ENCODE measurements around the gene MITF.
"Not testable (repeated sequence)": the region's sequence is repeated elsewhere in the genome, so short reads cannot be mapped to it uniquely, and the experiment has no call there.

MITF gene

DNA sequence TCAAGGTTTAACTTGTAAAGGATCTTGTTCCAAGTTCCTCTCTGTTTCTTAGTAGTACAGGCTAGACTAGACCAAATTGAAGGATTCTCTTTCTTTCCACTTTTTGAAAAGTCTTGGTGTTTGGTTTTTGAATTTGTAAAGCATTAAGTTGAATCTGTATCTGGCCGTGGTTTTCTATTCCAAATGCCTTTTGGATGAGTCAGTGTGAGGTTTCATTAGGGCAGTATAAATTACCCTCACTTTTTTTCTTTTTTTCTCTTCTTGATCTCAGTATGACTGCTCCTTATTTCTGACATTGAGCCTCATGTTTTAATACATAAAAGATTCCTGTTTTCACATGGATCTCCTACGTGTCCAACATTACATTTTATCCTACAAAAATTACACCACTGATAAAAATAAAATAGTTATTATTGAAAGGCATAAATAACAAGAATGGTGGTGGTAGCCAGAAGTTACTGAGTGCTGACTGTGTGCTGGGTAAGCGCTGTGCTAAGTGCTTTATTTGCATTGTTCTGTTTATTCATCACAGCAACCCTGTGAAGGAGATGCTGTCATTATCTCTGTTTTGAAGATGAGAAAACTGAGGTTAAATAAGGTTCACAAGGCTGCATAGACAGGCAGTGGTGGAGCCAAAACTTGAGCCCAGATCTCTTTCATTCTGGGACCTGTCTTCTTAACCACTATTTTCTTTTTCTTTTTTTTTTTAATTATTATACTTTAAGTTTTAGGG is 48.3 kb downstream of the MITF start:
- no peak for DNase-seq (ENCODE audit: low spot score)

DNA sequence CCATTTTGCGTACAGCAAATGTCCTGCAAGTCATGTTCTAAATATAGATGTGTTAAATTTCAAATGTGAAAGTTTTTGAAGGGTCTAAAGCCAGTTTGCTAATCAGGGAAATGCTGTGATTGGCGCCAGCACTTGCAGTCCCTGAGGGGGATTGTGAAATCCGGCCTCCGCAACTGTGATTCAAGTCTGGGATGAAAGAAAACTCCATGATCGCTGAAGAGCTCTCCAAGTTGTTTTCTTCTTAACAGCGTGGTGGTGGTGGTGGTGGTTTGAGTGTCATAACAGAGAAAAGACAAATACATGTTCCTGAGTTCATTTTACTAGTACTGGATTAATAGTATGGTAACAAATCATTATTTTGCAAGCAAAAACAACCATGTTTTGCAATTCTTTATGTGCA is 51.8 kb downstream of the MITF start:
- peak; percentile 31 for DNase-seq (ENCODE audit: low spot score)

DNA sequence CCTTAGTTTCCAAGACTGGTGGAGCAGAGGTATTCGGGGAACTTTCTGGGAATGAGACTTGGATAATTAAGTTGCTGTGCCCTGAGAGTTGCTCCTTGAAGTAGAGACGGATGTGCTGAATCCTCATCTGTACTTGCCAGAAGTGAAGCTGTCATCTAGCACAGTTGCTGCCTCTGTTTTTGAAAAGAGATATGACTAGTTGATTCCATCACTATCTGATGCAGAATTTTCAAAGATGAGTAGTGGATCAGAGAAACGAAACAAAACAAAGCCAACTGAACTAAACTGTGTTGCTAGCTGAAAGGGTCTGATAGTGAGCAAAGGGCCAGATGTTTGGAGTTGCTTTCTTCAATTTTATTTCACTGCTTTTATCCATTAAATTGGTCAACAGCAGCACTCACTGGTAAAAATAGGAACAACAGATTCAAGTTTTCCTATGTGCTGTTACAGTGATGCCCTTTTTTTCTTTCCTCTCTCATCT is 52.7 kb downstream of the MITF start:
- peak; percentile 70 for DNase-seq (ENCODE audit: low spot score)

DNA sequence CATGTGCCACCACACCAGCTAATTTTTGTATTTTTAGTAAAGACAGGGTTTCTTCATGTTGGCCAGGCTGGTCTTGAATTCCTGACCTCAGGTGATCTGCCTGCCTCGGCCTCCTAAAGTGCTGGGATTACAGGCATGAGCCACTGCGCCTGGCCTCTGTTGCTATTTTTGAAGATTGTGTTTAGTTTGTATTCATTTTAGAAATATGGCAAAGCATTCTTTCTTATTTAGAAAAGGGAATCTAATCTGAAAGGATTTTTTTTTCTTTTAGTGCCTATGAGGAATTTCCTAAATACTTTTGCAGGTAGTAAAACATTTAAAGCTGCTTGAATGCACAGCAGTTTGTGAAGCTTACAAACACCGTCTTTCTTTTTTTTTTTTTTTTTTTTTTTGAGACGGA is 56.9 kb downstream of the MITF start:
- DNase-seq (ENCODE audit: low spot score): not testable (repeated sequence)

DNA sequence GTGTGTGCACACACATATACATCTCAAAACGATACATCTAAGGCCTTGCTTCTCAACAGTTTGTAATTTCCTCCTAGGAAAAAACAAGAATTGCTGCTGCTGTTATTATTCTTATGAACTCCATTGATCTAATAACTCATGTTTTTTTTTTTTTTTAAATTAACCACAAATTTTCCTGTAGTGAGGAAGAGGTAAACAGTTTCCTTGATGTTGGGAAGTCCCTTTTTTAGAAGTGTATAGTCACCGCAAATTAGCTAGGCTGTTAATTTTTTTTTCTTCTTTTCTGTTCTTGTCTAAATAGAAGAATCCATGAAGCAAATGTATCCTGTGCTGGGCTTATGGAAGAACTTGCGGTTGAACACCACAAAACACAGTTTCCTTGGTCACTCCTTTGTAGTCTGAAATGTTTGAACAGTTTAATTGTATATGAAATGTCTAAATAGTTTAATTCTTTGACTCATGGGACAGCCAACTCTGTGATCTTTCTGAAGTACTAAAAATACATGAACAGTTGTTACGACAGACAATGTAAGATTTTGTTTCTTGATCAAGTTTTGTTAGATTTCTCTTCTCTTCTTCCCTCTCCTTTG is 64.5 kb downstream of the MITF start:
- no peak for DNase-seq (ENCODE audit: low spot score)

DNA sequence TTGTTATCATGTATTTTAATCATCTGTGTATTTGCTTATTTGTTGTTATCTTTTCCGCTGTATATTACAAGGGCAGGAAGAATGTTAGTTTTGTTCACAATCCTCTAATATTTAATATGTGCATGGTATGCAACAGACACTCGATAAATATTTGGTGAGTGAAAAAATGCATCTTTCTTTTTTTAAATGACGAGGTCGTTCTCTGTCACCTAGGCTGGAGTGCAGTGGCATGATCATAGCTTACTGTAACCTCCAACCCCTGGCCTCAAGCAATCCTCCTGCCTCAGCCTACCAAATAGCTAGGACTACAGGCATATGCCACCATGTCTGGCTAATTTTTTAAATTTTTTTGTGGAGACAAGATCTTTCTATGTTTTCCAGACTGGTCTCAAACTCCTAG is 66.2 kb downstream of the MITF start:
- no peak for DNase-seq (ENCODE audit: low spot score)

DNA sequence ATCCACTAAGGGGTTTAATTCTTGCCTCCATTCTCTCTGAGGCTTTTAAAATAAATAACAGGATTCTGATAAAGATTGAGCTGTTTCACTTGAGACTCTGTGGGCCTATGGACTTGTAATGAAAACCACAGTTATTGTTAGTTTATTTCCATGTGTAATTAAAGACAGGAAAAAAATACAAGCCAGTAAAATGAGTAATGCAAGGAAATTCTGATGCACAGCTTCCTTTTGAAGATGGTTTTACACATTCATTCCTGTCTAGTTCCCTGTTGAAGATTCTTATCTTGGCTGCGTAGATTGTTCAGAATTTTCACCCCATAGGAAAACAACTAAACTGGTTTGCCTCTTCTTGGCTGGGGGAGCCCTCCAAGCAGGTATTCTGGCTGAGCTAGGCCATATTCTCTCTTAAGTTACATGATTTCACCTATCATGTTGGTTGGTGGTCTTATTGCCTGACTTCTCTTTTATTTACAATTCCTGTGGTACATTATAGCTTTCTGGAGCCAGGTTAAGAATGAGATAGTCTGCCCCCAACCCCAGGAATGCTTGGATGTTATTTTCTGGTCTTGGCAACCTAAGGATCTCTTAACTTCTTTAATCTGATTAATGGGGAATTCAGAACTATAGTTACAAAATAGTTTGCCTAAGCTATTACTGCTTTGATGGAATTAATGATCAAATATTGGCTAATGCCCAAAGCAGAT is 67.6 kb downstream of the MITF start:
- DNase-seq (ENCODE audit: low spot score): no peak

DNA sequence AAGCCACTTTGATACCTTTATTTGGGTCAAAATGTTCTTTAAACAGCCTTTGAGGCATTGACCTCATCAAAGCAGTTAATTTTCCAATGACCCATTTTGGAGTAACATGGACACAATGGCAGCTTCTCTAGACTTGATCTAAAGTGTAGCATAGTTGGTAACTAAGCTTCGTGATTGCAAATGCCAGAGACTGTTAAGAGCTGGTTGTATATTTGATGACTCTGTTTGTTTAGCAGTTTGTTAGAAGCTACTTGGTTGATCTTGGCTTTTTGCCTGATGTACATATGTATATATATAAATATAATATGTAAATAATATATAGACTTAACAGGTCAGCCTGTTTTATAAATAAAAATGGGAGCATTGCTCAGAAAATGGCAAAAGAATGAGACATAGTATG is 68.4 kb downstream of the MITF start:
- DNase-seq (ENCODE audit: low spot score): no peak

DNA sequence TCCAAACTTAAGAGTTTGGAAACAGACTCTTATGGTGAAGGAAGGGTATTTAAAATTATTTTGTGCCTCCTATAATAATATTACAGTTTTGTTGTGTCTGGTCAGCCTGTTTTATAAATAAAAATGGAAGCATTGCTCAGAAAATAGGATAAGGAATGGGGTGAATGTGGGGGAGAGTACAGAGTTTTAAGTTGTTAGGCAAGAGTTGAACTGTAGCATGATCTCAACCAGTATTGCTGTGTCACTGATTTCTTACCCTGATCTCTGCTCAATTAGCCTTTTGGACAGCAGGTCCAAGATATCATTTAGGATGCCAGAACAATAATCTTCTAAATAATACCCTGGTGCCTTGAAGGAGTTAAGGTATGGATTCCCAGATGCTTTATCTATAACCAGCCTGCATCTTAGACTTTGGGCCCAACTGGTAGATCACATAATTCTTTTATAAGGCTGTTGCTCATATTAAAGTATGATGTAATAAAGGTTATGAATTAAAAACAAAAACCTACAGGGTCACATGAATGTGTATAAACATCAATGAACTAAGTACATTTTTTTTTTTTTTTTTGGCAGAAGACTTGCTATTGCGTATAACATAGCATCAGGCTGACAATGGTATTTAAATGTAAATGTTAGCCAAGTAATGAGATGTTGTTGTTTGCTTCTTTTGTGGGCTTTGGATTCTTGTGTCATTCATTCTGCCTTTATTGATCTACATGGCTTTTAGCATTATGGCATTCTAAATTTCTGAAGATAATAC is 70.0 kb downstream of the MITF start:
- DNase-seq (ENCODE audit: low spot score): no peak

DNA sequence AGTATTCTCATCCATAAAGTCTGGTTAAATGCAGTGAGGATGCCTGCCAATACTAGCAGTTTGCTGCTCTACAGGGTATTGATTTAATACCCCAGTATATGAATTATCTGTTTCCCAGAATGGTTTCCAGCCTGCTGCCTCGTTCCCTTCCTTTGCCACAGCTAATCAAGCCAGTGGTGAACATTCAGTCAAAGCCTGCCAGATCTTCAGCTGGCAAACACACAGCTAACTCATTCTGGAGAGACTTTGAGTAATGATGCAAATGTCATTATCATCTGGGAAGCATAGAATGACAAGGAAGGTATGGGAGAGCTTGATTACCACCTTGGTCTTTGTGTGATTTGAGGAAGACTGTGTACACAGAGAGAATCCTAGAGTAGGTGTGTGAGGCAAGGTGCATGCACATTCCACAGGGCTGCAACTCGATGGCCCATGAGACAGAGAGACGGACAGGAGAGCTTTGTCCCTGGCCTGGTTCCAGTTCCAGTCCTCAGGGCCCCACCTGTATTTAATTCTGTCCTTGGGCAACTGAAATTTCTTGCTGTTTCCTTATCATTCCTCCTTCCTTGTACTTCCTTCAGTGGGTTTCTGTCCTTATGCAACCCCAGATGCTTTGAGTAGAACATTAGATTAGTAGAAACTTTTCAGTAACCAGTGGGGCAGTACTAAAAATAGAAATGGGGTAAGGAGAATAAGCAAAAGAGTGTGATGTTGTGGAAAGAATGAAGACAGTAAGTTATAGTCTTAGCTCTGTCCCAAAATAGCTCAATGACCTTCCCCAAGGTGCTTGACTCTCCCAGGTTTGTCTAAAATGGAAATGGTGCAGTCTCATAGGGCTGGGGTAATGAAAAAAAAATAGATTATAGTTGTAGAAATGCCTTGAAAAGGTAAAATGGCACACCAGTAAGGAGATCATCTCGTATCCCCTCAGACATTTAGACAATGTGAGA is 72.5 kb downstream of the MITF start:
- peak; percentile 26 for DNase-seq (ENCODE audit: low spot score)

DNA sequence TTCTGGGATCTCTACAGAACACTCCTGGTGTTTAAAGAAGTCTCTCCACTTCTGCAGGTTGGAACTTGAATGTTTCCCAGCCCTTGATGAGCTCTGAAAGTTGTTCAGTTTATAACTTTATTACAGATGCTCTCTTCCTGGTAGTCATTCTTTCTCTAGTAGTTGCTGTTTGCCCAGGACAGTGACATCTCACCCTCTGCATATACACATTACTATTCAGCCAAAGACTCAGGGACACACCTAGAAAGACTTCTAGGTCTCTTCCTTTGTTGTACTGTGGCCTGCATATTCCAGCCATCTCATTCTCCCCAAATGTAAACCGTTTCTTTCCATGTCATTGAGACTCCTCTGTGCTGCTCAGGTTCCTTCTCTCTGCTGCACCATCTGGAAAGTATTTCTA is 76.7 kb downstream of the MITF start:
- DNase-seq (ENCODE audit: low spot score): no peak

DNA sequence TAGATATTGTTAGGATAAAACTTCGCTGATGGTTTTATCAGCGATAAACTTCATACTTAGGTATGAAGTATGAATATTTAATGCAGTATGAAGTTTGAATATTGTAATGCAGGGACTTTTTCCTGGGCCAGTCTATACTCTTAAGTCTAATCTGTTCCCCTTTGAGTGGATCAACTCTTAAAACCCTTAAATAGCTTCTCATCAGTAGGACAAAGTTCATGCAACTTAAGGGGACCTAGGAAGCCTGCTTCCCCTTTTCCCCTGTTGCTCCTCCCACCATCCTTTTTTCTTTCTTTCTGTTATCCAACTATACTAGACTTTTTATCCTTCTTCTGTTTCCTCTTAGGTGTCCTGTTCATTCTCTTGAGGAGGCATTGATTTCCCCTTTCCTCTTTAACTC is 78.7 kb downstream of the MITF start:
- DNase-seq (ENCODE audit: low spot score): no peak

DNA sequence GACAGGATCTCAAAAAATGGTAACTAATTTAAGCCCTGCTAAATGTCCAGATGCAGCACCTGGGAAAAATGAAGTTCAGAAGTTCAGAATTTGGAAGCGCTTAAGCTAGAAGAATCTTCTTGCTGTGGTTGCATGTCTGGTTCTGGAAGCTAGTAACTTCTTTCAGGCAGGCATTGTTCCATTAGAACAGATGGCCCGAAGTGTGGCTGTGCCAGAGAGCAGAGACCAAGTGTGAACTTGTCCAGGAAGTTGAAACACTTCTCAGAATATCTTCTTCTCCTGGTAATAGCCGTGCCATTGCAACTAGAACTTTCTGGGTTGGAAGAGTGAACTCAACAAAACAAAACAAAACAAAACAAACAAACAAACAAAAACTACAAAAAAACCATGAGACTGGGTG is 80.0 kb downstream of the MITF start:
- peak; percentile 80 for DNase-seq (ENCODE audit: low spot score)

DNA sequence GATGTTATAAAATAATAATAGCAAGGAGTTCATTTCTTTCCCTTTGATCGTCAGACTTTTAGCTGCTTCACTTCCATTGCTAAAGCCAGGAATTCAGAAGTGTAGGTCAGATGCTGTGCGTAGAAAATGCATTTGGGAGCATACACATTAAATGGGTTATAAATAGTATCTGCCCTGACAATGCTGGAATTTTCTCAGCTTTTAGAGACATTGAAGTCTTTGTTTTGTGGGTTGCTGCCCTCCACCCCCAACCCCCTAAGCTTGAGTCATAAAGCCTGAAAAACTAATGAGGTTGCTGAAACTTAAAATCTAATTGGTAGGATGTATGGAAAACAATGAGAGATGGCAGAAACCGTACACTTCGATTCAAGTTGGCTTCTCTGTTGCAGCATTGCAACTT is 81.9 kb downstream of the MITF start:
- peak; percentile 80 for DNase-seq (ENCODE audit: low spot score)

DNA sequence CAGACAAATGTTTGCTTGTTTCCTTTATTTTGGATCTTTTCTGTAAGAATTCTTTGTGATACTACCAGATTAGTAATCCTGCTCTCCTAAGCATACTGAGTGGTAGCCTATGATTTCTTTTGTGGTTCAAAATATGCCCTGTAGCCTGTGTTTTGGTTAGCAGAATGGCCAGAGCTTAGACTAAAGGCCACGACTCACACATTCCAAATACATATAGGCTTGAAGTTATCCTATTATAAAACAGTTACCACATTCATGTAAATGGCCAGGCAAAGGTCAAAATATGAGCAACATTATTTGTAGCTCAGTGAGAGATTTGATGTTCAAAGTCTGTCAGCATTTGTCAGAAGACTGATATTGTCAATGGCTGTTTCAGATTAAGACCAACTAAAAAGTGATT is 84.5 kb downstream of the MITF start:
- no peak for DNase-seq (ENCODE audit: low spot score)

DNA sequence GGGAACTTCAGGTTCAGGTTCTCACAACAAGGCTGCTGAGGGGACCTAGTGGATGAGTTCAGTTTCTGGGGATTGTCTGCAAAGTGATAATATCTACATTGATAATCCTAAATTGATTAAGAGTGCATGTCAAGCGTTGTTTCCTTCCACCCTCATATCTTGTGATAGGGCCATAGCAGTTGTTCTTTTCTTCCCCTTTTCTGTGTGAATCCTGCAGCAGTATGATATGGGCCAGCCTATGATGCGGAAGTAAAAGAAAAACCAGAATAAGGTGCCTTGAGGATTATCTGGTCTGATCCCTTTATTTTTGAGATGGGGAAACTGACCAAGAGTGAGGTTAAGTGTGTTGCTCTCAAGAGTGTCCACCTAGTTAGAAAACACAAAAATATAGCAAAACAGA is 86.2 kb downstream of the MITF start:
- DNase-seq (ENCODE audit: low spot score): no peak

DNA sequence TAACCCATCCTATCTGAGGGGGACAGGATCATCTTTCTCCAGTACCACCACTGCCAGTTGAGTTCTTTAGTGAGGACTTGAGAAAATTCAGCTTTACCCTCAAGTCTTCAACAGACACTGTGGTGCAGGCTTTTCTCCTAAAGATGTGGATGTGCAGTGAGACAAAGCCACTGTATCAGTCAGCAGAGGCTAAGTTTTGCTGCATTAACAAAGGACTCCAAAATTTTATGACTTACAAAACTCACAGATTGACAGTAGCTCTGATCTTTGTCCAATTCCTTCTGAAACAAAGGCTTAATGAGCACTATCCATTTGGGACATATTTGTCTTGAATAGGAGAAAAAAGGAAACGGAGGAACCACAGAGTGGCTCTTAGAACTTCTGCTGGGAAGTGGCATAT is 87.9 kb downstream of the MITF start:
- DNase-seq (ENCODE audit: low spot score): no peak

DNA sequence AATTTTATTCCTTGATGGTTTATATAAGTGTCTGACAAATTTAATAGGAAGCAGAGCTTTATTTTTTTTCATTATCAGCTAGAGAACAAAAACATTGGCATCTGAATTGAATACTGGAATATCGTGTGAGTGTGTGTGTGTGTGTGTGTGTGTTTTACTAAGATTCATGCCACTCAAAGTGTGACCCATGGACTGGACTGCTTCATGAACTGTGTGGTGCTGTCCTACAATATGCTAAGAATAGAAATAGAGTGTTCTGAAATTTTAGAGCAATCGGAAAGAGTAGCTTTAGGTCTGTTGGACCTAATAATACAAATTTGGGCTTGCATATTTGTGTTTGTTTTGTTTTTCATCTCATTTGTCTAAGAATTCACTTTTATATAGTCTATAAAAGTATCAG is 89.6 kb downstream of the MITF start:
- no peak for DNase-seq (ENCODE audit: low spot score)

DNA sequence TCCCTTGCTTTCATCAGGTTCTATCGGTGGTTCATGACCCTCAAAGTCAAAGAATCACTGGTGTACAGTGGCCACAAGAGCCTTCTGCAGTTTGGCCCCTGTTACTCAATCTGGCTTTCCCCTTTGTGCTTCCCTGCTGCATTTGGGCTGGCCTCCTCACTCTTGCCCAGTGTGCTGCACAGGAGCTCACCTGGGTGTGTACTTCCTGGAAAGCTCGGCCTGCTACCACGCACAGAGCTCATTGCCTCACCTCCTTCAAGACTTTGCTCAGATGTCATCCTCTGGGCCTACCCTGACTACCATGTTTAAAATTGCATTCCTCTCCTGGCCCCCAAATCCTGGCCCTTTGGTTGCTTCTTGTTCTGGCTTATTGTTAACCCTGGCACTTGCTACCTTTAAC is 90.9 kb downstream of the MITF start:
- no peak for DNase-seq (ENCODE audit: low spot score)

DNA sequence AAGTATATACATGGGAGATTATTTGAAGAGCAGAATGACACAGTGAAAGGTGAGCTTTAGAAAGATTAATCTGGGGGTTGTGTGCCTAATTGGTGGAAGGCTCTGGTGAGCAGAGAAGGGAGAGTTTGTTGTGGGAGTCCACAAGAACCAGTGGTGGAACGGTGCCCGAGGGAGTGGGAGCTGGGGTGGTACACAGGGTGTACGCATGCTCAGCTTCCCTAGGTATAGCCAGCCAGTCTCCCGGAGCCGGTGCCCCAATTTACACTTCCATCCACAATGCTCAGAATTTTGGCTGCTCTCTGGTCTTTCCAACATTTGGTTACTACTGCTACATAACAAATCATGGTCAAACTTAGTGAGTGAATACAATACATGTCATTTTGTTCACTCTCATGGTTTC is 92.5 kb downstream of the MITF start:
- no peak for DNase-seq (ENCODE audit: low spot score)

DNA sequence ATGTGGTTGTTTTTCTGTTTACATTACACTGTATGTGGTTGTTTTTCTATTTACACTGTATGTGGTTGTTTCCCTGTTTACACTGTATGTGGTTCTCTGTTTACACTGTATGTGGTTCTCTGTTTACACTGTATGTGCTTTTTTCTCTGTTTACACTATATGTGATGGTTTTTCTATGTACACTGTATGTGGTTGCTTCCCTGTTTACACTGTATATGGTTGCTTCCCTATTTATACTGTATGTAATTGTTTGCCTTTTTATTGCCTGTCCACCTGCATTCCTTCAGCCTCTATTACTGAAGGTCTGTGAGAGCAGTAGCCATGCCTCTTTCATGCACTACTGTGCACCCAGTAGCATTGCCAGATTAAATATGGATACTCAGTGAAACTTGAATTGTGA is 94.3 kb downstream of the MITF start:
- DNase-seq (ENCODE audit: low spot score): no peak

DNA sequence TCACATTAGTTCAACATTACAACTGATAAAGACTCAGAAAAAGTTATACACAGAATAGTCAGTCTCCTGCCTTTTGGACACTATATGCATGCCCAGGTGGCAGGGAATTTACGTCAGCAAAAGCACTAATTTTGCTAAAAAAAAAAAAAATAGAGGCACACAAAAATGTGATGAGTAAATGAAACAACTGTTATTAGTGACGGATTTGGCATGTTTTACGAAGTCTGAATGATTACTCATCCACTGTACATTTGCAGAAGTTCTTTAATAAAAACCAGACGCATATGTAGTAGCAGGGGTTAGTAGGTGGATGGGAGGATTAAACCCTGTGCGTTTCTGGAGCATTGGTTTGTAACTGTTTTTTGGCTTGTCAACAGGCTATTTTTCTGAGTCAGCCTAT is 99.0 kb downstream of the MITF start:
- no peak for DNase-seq (ENCODE audit: low spot score)
